ENCODE data around the gene BARD1.

DNA sequence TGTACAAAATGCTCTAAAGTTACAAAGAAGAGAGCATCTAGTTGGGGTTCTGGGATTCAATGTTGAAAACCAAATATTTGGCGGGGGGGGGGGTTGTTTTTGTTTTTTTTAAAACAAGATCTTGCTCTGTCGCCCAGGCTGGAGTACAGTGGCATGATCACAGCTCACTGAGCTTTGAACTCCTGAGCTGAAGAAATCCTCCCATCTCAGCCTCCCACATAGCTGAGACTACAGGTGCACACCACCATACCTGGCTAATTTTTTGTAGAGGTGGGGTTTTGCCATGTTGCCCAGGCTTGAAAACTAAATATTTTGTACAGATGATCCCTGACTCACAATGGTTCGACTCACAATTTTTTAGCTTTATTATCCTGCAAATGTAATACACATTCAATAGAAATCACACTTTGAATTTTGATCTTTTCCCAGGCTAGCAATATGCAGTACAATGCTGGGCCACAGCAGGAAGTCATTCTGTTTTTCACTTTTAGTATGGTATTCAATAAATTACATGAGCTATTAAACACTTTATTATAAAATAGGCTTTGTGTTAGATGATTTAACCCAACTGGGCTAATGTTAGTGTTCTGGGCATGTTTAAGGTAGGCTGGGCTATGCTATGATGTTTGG lies 7.6 kb downstream of the BARD1 start:
- TF ChIP-seq POLR2A (IDR thresholded peaks at IDR 0.05), result no peak
- TF ChIP-seq, protein P1, sequence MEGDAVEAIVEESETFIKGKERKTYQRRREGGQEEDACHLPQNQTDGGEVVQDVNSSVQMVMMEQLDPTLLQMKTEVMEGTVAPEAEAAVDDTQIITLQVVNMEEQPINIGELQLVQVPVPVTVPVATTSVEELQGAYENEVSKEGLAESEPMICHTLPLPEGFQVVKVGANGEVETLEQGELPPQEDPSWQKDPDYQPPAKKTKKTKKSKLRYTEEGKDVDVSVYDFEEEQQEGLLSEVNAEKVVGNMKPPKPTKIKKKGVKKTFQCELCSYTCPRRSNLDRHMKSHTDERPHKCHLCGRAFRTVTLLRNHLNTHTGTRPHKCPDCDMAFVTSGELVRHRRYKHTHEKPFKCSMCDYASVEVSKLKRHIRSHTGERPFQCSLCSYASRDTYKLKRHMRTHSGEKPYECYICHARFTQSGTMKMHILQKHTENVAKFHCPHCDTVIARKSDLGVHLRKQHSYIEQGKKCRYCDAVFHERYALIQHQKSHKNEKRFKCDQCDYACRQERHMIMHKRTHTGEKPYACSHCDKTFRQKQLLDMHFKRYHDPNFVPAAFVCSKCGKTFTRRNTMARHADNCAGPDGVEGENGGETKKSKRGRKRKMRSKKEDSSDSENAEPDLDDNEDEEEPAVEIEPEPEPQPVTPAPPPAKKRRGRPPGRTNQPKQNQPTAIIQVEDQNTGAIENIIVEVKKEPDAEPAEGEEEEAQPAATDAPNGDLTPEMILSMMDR (IDR thresholded peaks at IDR 0.05), result no peak
